Astrocyte of the cerebellum (primary cell): ENCODE results near the gene MYL3.

Experiments used
- DNase-seq: peaks from one replicate; pipeline ENCODE4 v3.0.0-alpha.2; 2011; ENCODE audit warnings: low read depth
- H3K4me3 ChIP-seq: 2 replicates; pipeline ENCODE4 v1.5.1; 2011; ENCODE audit warnings: mild to moderate bottlenecking, low read depth, low read length, moderate library complexity
- in situ Hi-C: cut with HindIII; loops from 2 replicates; pipeline ENCODE4 v1.10.0; 2017; ENCODE audit warnings: low sequenced_read_pairs
- TF ChIP-seq, protein P1 (sequence below): IDR thresholded peaks from 2 replicates; pipeline ENCODE4 v1.5.1; 2012; ENCODE audit warnings: low read length, low read depth, moderate library complexity, mild to moderate bottlenecking; ENCODE audit errors: missing control alignments

The MYL3 gene

DNA sequence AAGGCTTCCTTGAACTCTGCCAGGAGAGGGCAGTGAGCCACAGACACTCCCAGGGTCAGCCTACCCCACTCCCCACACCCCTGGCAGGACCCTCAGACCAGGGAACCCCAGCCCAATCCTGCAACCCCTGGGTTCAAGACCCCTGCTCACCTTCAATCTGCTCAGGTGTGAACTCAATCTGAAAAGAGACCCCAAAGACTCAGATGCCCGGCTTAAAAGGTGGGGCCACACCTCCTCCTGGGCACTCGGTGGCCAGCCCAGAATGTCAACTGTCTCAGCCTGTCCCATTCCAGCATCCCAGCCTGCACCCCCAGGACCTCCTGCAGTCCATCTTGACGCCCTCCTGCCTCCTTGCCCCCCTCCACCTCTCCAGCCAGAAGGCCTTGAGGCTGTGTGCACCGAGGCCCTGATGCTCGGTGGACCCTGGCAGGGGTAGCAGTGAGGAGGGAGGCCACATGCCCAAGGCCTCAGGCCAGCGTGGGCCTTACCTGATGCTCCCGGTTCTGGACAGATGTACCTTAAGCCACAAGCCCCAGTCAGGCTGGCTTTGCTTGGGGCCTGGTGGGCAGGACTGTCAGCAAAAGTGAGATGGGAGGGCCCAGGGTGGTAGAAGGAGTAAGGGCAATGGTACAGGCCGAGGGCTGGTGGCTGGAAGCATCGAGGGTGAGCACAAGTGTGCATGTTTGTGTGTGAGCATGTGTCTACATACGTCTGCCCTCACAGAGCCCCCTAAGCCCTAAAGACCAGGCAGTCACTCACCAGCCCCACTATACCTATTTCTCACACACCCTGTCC is 2.2 kb downstream of the MYL3 start:
- H3K4me3 ChIP-seq, result no peak overlapping the region
- DNase-seq, result no peak
- TF ChIP-seq, protein P1, sequence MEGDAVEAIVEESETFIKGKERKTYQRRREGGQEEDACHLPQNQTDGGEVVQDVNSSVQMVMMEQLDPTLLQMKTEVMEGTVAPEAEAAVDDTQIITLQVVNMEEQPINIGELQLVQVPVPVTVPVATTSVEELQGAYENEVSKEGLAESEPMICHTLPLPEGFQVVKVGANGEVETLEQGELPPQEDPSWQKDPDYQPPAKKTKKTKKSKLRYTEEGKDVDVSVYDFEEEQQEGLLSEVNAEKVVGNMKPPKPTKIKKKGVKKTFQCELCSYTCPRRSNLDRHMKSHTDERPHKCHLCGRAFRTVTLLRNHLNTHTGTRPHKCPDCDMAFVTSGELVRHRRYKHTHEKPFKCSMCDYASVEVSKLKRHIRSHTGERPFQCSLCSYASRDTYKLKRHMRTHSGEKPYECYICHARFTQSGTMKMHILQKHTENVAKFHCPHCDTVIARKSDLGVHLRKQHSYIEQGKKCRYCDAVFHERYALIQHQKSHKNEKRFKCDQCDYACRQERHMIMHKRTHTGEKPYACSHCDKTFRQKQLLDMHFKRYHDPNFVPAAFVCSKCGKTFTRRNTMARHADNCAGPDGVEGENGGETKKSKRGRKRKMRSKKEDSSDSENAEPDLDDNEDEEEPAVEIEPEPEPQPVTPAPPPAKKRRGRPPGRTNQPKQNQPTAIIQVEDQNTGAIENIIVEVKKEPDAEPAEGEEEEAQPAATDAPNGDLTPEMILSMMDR, result no peak
- in situ Hi-C loops, result no loop called here

DNA sequence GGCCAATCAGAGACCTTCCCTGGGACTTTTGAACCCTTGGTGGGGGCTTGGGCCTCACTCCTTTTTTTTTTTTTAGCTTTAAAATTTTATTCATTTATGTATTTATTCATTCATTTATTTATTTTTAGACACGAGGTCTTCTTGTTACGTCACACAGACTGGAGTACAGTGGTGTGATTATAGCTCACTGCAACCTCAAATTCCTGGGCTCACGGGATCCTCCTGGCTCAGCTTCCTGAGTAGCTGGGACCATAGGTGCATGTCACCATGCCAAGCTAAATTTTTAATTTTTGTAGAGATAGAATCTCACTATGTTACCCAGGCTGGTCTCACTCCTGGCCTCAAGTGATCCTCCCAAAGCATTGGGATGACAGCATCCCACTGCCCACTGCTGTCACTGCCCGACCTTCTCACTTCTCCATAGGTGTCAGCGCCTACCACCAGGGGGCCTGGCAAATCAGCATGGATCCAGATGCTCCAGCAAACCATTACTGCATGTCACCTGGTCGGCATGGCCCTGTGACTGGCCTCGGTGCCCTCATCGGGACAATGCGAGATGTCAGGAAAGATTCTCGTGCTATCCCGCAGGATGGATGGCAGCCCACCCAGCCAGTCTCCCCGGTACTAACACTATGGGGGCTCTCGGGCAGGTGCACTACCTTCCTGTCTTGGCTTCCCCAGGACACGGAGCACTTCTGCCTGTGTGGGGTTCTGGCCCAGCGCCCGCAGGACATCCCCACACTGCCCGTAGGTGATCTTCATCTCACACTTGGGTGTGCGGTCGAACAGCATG is 3.0 kb downstream of the MYL3 start:
- in situ Hi-C loops, result no loop called here
- no peak overlapping the region for H3K4me3 ChIP-seq
- DNase-seq, result no peak
- TF ChIP-seq, protein P1, result peak; percentile 29

DNA sequence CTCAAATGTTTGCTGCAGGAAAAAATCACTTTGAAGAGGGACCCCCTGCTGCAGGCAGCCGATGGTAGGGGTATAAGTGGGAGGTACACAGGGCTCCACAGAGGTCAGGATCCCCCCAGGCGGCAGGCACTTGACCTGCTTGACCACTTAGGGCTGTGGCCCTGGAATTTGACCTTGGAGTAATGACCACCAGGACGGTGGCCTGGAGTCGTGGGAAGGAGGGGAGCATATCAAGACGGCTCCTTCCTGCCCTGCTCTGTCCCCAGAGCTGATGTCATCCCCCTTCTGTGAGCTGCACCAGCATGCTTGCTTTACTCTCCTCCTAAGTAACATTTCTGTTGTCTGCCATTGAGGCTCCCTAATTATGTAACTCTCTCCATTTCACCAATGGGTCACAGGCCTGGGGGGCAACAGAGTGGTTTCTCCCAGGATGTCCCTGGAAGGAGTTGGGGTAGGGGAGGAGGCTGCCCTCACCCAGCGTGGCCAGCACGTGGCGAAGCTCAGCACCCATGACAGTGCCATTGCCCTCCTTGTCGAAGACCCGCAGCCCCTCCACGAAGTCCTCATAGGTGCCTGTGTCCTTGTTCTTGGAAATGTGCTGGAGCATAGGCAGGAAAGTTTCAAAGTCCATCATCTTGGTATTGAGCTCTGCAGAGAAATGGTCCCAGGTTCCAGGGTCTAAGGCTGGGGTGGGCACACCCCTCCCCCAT is 4.1 kb downstream of the MYL3 start:
- no peak for DNase-seq
- in situ Hi-C loops, result no loop called here
- TF ChIP-seq, protein P1, result no peak
- H3K4me3 ChIP-seq, result no peak overlapping the region

DNA sequence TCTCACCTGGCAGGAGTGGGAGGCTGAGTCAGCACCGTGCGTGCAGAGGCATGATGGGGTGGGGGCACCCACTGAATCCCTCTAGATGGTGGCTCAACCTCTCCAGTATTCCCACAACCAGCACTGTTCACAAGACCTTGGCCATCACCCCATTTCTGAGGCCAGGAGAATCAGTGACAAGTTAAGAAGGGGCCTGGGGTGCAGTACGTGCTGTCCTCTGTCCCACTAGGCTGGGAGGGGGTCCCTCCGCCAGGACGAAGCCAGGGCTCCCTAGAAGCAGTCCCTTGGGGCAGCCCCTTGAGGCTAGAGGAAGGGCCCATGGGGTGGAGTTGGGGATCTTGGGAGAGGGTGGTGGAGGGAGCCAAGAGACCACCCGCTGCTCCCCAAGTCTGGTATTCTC is 4.8 kb downstream of the MYL3 start:
- in situ Hi-C loops, result no loop called here
- no peak overlapping the region for H3K4me3 ChIP-seq
- TF ChIP-seq, protein P1, result no peak
- no peak for DNase-seq

DNA sequence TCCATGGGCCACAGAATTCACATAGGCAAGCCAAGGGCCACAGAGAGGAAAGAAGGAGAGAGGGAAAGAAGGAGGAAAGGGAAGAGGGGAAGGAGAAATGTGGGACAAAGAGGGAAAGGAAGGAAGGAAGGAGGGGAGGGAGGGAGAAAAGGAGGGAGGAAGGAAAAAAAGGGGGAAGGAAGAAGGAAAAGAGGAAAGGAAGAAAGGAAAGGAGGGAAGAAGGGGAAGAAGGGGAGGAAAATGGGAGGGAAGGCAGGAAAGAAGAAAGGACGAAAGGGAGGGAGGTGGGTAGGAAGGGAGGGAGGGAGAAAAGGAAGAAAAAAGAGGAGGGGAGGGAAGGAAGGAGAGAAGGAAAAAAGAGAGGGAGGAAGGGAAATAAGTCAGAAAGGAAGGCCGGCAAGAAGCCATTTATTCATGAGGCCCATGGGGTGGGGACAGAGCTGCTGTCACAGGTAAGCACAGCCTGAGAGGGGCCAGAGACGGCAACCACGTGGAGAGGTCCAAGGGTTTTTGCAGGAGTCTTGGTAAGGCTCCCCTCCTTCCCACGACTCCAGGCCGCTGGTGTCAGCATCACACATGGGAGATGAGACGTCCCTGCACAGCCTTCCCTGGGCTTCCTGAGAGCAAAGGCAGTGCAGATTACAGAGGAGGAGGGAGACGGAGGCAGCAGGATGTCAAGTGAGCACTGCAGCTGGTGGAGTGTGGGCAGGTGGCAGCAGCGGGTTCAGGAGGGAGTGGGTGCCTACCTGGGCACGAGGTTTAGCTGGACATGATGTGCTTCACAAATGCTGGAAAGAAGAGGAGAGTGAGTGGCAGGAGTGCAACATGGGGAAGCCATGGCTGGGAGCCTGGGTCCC is 5.5 kb downstream of the MYL3 start:
- no peak for DNase-seq
- no peak overlapping the region for H3K4me3 ChIP-seq
- in situ Hi-C loops, result no loop called here
- TF ChIP-seq, protein P1, result no peak
